HG03520 (cell line): Measurements from ENCODE around the gene LRMDA.
"Not testable (repeated sequence)": the region's sequence is repeated elsewhere in the genome, so short reads cannot be mapped to it uniquely, and the experiment has no call there.

Experiments
- ATAC-seq: cut with Tn5 transposase; IDR thresholded peaks from one replicate; pipeline ENCODE4 v1.9.1; 2021; ENCODE audit warnings: mild to moderate bottlenecking, moderate library complexity; ENCODE audit not compliant: unreplicated experiment

LRMDA gene

GRCh38 chr10:75502389-75502788 is 71.0 kb downstream of the LRMDA start:
- ATAC-seq = no peak

GRCh38 chr10:75502838-75503237 is 71.4 kb downstream of the LRMDA start:
- no peak for ATAC-seq

- ATAC-seq = no peak
These were observed 73.9 kb downstream of the LRMDA start for GRCh38 chr10:75505293-75505692.

GRCh38 chr10:75505840-75506506 is 74.5 kb downstream of the LRMDA start:
- ATAC-seq = peak; percentile 62

- ATAC-seq = no peak
These were observed 75.5 kb downstream of the LRMDA start for GRCh38 chr10:75506930-75507329.

- no peak for ATAC-seq
These were observed 76.0 kb downstream of the LRMDA start for GRCh38 chr10:75507469-75507868.

GRCh38 chr10:75508239-75508813 is 76.9 kb downstream of the LRMDA start:
- no peak for ATAC-seq

GRCh38 chr10:75508814-75509306 is 77.4 kb downstream of the LRMDA start:
- ATAC-seq = no peak

GRCh38 chr10:75509706-75510105 is 78.3 kb downstream of the LRMDA start:
- no peak for ATAC-seq

GRCh38 chr10:75511011-75511410 is 79.6 kb downstream of the LRMDA start:
- no peak for ATAC-seq

- no peak for ATAC-seq
These were observed 80.9 kb downstream of the LRMDA start for GRCh38 chr10:75512203-75512933.

GRCh38 chr10:75513292-75513885 is 82.0 kb downstream of the LRMDA start:
- ATAC-seq = no peak

GRCh38 chr10:75514830-75515229 is 83.4 kb downstream of the LRMDA start:
- ATAC-seq = no peak

GRCh38 chr10:75516154-75516553 is 84.7 kb downstream of the LRMDA start:
- not testable (repeated sequence) for ATAC-seq

- ATAC-seq = not testable (repeated sequence)
These were observed 87.8 kb downstream of the LRMDA start for GRCh38 chr10:75519213-75519612.

GRCh38 chr10:75521194-75521829 is 89.9 kb downstream of the LRMDA start:
- ATAC-seq = not testable (repeated sequence)

- ATAC-seq = no peak
These were observed 93.6 kb downstream of the LRMDA start for GRCh38 chr10:75525067-75525466.

GRCh38 chr10:75525646-75526045 is 94.2 kb downstream of the LRMDA start:
- ATAC-seq = no peak

GRCh38 chr10:75527542-75527941 is 96.1 kb downstream of the LRMDA start:
- no peak for ATAC-seq

- no peak for ATAC-seq
These were observed 97.0 kb downstream of the LRMDA start for GRCh38 chr10:75528392-75528791.

GRCh38 chr10:75530299-75530698 is 98.9 kb downstream of the LRMDA start:
- ATAC-seq = no peak
